ENCODE results near the gene PAX2.

The PAX2 gene

DNA sequence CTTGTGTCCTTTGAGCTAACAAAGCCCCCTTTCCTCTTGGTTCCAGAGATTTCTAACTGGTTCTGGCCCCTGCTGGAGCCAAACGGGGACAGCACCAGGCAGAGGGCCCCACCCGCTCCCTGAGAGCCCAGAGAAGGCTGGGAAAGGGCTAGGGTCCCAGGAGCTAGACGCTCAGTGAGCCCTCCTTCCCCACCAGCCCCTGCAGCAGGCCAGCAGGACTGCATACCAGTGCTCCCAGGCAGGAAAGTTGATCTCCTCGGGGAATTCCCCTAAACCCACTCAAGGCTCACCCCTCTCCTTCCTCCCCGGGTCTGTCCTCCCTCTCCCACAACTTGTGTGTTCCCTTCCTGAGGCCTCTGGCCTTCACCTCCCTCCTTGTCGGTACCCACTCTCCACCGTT is 47.7 kb downstream of the PAX2 start:
- no peak for DNase-seq

DNA sequence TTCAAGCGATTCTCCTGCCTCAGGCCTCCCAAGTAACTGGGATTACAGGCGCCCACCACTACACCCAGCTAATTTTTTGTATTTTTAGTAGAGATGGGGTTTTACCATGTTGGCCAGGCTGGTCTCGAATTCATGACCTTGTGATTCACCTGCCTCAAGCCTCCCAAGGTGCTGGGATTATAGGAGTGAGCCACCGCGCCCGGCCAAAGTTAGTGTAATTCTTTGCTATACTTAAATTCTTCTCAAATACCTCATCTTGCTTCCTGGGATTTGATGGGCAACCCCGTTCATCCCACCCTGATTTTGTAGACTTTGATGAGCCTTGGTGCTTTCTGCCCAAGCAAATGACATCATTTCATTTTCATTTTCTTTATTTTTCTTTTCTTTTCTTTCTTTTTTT is 54.5 kb downstream of the PAX2 start:
- no peak for DNase-seq

DNA sequence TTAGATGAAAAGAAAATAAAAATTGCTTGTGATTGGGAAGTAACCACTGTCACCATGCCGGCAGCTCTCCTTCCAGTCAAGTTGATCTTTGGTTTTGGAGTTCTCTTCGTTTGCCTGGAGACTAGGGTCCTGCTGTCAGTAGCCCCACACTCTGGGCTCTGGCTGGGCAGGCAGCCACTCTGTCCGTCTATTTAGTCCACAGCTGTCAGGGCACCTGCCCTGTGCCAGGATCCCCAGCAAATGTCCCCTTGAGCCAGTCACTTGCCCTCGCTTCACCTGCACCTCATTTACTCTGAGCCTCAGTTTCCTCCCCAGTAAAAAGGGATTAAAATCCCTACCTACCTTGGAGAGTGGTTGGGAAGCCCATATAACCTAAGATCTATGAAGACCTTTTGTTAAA is 55.5 kb downstream of the PAX2 start:
- no peak for DNase-seq

- no peak for DNase-seq
Measured at GRCh38 chr10:100802196-100802595, 56.8 kb downstream of the PAX2 start.

DNA sequence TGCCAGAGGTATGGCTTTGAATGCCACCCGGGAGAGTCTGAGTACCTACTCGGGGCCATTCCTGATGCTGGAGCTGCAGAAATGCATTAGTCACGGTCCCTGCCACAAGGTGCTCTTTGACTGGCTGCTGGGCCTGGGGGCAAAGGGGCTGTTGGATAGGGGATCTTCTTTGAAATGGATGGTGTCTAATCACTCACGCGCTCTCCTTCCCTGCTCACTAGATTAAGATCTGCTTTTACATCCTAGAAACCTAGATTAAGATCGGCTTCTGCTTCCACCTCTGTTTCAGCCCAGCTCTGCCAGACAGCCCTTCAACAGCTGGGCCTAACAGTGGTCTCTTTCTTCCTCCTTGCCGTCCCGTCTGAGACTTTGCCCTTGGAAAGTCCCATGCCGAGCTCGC is 57.2 kb downstream of the PAX2 start:
- DNase-seq: no peak

GRCh38 chr10:100803492-100803891 is 58.1 kb downstream of the PAX2 start:
- no peak for DNase-seq

- DNase-seq: no peak
Measured at GRCh38 chr10:100803908-100804307, 58.5 kb downstream of the PAX2 start.

DNA sequence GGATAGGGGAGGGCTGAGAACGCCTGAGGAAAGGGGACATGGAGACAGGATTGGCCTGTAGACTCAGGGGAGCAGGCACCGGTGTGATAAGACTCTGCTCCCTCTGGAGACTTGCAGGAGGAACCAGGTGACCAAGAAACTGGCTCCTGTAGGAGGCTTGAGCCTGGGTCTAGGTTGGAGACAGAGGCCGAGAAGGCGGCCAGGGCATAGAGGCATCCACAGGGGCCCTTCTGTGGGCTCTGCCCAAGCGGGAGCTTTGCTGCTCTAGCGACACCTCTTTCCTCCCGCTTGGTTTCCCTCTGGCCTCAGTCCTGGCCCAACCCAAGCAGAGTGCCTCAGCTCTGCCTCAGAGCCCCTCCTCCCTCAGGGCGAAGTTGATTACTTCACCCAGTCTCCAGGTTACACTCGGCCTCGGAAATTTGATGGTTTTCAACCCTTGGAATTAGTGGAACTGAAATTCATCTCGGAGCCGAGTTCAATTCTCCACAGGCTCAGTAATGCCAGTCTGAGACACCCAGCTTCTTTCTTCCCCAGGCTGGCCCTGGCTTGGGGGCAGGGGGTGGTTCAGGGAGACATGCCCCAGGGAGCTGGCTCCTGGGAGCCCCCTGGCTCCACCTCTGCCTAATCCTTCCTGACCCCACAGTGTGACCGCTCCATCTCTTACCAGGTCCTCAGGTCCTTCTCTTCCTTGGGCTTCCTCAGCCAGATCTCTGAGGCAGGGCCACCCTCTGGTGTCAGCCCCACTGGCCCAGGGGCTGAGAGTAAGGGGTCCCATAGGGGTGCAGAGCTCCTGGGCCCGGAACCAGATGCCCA is 60.4 kb downstream of the PAX2 start:
- no peak for DNase-seq

DNA sequence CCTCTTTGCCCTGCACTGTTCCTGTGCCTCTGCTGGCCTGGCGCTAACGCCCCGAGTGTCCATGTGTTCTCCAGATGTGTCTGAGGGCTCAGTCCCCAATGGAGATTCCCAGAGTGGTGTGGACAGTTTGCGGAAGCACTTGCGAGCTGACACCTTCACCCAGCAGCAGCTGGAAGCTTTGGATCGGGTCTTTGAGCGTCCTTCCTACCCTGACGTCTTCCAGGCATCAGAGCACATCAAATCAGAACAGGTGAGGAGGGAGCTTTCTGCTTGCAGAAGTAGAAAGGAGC is 60.9 kb downstream of the PAX2 start:
- no peak for DNase-seq

- DNase-seq: no peak
Measured at GRCh38 chr10:100807241-100807951, 62.0 kb downstream of the PAX2 start.

GRCh38 chr10:100808876-100809275 is 63.5 kb downstream of the PAX2 start:
- DNase-seq: no peak

DNA sequence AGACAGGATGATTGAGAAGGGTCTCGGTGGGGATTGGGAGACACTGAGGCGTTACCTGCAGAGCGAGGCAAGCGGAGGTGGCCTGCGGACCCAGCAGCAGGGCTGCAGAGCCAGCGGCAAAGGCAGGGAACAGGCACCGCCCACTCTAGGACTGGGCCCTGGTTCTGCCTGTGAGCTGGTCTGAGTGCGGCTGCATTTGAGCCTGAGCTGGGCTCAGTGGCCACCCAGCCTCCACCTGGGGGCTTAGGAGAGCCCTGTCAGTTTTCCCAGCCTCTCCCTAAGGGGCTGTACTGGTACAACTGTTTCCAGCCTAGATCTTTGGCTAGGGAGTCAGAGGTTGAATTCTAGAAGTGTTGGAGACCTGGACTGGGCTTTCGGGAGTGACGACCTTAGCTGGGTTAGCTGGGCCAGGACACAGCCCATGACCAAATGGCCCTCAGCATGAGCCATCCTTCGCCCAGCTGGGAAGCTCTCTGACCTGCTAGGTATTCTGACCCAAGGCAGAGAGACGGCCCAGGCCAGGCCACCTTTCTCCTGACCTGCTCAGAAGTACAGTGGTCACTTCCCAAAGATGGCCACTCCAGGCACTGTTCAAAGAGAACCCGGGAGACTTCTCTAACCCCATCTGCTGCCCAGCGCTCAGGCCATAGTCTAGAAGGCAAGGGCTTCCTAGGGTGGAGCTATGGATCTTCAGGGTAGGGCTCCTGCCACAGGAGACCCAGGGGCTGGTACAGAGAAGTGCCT is 64.9 kb downstream of the PAX2 start:
- DNase-seq: no peak

- no peak for DNase-seq
Measured at GRCh38 chr10:100810835-100811116, 65.4 kb downstream of the PAX2 start.

DNA sequence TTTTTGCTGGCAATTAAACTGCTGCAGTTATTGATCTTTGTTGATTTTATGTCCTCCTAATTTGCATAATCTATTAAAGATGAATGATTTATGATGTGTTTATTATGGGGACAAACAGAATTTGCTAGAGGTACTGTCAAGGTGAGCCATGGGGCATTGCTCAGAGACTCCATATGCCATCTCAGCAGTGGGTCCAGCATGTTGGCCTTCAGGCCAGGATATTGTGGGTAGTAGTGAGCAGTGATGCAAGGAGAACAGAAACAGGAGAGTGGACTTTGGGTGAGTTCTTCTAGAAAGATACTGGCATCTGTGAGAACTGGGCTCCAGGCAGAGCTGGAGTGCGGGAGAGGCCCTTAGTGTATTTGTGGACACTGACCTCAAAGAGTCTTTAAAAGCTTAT is 65.9 kb downstream of the PAX2 start:
- no peak for DNase-seq

- DNase-seq: no peak
Measured at GRCh38 chr10:100811752-100812750, 66.7 kb downstream of the PAX2 start.

GRCh38 chr10:100812978-100813377 is 67.6 kb downstream of the PAX2 start:
- no peak for DNase-seq

DNA sequence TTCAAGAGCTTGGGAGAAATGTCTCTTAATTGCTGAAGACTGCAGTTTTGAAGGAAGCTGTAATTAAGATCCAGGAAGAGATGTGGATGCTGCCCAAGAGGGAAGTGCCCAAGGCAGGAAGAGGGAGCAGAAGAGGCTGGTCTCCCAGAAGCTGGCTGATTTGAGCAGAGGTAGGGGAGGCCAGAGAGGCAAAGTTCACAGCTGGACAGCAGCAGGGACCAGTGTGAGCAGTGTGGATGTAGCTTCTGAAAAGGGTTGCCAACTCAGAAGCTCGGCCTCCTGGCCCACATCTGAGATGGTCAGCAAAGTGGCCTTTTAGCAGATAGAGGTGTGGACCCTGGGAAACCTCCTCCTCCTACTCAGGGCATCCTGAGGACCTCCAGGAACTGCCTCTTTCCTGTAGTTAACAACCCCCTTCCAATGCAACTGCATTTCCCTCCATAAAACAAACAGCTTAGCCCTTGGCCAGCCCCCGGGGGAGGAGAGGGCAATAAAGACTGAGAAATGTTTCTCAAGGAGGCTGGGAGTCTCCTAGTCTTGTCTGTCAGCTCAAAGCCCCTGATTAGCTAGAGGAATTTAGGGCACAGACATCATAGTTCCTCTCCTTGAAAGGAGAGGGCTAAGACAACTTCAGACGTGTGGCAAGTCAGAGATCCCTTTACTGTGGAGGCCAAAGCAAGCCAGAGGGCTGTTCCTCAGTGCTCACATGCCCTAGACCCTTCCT is 69.5 kb downstream of the PAX2 start:
- no peak for DNase-seq

GRCh38 chr10:100816671-100817070 is 71.3 kb downstream of the PAX2 start:
- DNase-seq: no peak

- no peak for DNase-seq
Measured at GRCh38 chr10:100817268-100817839, 72.0 kb downstream of the PAX2 start.

GRCh38 chr10:100819424-100819823 is 74.0 kb downstream of the PAX2 start:
- no peak for DNase-seq

GRCh38 chr10:100823194-100823593 is 77.8 kb downstream of the PAX2 start:
- DNase-seq: no peak

GRCh38 chr10:100824886-100825285 is 79.5 kb downstream of the PAX2 start:
- DNase-seq: no peak

All from NCI-H524 treated with DMSO at 0.1 percent for 48 hours (cell line).